Measurements from ENCODE around the gene CST7. TPM values are rescaled to one million over a fixed set of nuclear protein-coding genes. Genes with fewer than 3 reads are reported as not detected.

CST7 gene
- total and polyA plus RNA-seq, 2 donors from 2014 or later, result 1.4 to 3.7 TPM

DNA sequence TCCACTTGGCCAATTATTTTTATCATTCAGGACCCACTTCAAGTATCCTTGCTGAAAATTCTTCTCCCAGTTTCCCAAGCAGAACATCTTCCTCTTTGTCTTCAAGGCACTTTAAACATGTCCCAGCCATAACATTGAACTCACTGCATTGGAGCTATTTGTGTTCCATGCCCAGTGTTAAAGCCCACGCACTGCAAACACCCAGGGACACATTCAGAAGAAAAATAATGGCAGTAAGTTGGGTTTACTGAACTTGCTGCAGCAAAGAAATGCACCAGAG, 45.1 kb downstream of the CST7 start:
- TF ChIP-seq, protein P1, sequence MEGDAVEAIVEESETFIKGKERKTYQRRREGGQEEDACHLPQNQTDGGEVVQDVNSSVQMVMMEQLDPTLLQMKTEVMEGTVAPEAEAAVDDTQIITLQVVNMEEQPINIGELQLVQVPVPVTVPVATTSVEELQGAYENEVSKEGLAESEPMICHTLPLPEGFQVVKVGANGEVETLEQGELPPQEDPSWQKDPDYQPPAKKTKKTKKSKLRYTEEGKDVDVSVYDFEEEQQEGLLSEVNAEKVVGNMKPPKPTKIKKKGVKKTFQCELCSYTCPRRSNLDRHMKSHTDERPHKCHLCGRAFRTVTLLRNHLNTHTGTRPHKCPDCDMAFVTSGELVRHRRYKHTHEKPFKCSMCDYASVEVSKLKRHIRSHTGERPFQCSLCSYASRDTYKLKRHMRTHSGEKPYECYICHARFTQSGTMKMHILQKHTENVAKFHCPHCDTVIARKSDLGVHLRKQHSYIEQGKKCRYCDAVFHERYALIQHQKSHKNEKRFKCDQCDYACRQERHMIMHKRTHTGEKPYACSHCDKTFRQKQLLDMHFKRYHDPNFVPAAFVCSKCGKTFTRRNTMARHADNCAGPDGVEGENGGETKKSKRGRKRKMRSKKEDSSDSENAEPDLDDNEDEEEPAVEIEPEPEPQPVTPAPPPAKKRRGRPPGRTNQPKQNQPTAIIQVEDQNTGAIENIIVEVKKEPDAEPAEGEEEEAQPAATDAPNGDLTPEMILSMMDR (IDR thresholded peaks at IDR 0.05; ENCODE audit: borderline replicate concordance, extremely low read depth, insufficient read depth), result no peak
- FAIRE-seq (no peak), DNase-seq (no peak)
- H3K36me3 ChIP-seq (ENCODE audit: control insufficient read depth in 2 of 3, insufficient read depth in 3 of 3, low read length in 3 of 3), result no peaks in the 10 kb centered on the region
- no peak overlapping the region for H3K4me3 ChIP-seq (ENCODE audit: low read length in 3 of 3)
- no peaks in the 10 kb centered on the region for H3K27me3 ChIP-seq (ENCODE audit: control insufficient read depth, insufficient read depth, low read length)
- no peak overlapping the region for H3K27ac ChIP-seq (ENCODE audit: low read depth in 2 of 2, low read length in 2 of 2)
- H3K9me3 ChIP-seq (ENCODE audit: control insufficient read depth in 2 of 3, insufficient read depth in 1 of 3, low read length in 3 of 3), result no peaks in the 10 kb centered on the region
- H3K4me1 ChIP-seq (ENCODE audit: control insufficient read depth in 2 of 3, insufficient read depth in 2 of 3, low read depth in 1 of 3, low read length in 3 of 3), result peaks cover 0 to 12% (median 6%) of the 10 kb centered on the region in 3 donors
- intact Hi-C loops (cut with DNase I), result loop anchor here (10.0 kb wide), 1 partner anchor 181 kb away; no protein-coding TSS in a partner anchor
- H3K9ac ChIP-seq (ENCODE audit: low read length in 3 of 3), result no peak overlapping the region

DNA sequence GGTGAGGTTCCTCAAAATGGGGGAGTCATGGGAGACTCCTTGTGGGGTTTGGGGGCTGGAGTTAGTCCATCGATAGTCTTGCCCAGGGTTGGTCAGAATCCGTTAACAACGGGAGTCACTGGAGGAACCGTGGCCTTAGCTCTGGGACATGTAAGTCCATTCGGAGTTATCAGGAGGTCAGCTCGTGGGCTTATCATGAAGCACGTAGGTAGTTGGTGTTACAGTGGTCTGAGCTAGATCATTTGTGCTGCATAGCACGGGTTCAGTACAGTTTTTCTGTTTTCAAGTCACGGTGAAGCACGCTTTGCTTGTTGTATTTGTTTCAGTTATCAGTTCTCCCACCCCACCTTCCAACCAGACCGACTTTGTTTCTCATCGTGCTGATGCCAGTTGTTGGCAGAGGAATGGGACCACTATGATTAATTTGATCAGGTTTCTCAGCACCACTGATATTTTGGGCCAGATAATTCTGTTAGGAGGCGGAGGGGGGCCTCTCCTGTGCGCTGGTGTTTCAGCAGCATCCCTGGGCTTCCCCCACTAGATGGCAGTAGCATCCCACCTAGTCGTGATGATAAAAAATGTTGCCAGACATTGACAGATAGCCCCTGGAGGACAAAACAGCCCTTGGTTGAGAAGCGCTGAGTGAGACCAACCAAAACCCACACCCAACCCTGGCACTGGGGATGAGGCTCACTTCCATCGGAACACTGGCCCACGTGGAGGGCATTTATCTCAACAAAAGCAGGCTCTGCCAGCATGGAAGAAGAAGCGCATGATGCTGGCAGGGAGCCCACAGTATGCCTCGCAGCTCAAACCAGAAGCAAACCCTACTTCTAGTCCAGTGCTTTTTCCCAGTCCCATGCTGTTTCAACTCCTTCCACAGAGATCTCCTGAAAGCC, 45.6 kb downstream of the CST7 start:
- H3K4me1 ChIP-seq (ENCODE audit: control insufficient read depth in 2 of 3, insufficient read depth in 2 of 3, low read depth in 1 of 3, low read length in 3 of 3), result peaks cover 0 to 12% (median 6%) of the 10 kb centered on the region in 3 donors
- no peak overlapping the region for H3K9ac ChIP-seq (ENCODE audit: low read length in 3 of 3)
- TF ChIP-seq, protein P1 (IDR thresholded peaks at IDR 0.05; ENCODE audit: borderline replicate concordance, extremely low read depth, insufficient read depth), result peak; percentile 98
- peak; percentile 84 to 91 (median 86) for DNase-seq
- no peak overlapping the region for H3K27ac ChIP-seq (ENCODE audit: low read depth in 2 of 2, low read length in 2 of 2)
- no peak for FAIRE-seq
- H3K4me3 ChIP-seq (ENCODE audit: low read length in 3 of 3), result peak overlapping the region in 1 of 3 donors; percentile 25
- no peaks in the 10 kb centered on the region for H3K36me3 ChIP-seq (ENCODE audit: control insufficient read depth in 2 of 3, insufficient read depth in 3 of 3, low read length in 3 of 3)
- H3K9me3 ChIP-seq (ENCODE audit: control insufficient read depth in 2 of 3, insufficient read depth in 1 of 3, low read length in 3 of 3), result no peaks in the 10 kb centered on the region
- no peaks in the 10 kb centered on the region for H3K27me3 ChIP-seq (ENCODE audit: control insufficient read depth, insufficient read depth, low read length)
- intact Hi-C loops (cut with DNase I), result loop anchor here (5.0 to 10.0 kb wide), 2 partner anchors 68 to 180 kb away; no protein-coding TSS in a partner anchor

- DNase-seq, result peak in 2 of 5 donors; percentile 18 to 33
- intact Hi-C loops (cut with DNase I), result loop anchor here (5.0 to 10.0 kb wide), 2 partner anchors 66 to 179 kb away; no protein-coding TSS in a partner anchor
- no peak overlapping the region for H3K27ac ChIP-seq (ENCODE audit: low read depth in 2 of 2, low read length in 2 of 2)
Observed at GRCh38 chr20:24995741-24996448, 46.8 kb downstream of the CST7 start.

More at GRCh38 chr20:24995741-24996448, 46.8 kb downstream of the CST7 start:
- Histone ChIP-seq H3K4me3 (ENCODE audit: low read length in 3 of 3) (no peak overlapping the region), H3K4me1 (ENCODE audit: control insufficient read depth in 2 of 3, insufficient read depth in 2 of 3, low read depth in 1 of 3, low read length in 3 of 3) (peaks cover 0 to 14% (median 6%) of the 10 kb centered on the region in 3 donors), H3K27me3 (ENCODE audit: control insufficient read depth, insufficient read depth, low read length) (no peaks in the 10 kb centered on the region), H3K9ac (ENCODE audit: low read length in 3 of 3) (no peak overlapping the region), H3K36me3 (ENCODE audit: control insufficient read depth in 2 of 3, insufficient read depth in 3 of 3, low read length in 3 of 3) (no peaks in the 10 kb centered on the region), H3K9me3 (ENCODE audit: control insufficient read depth in 2 of 3, insufficient read depth in 1 of 3, low read length in 3 of 3) (no peaks in the 10 kb centered on the region)
- TF ChIP-seq, protein P1 (IDR thresholded peaks at IDR 0.05; ENCODE audit: borderline replicate concordance, extremely low read depth, insufficient read depth), result no peak
- no peak for FAIRE-seq
